GM12878 (cell line): Measurements from ENCODE around the gene USP47.

Experiments
- CBFB ChIP-seq: IDR thresholded peaks from 2 replicates; pipeline ENCODE4 v1.6.1; 2016; ENCODE audit warnings: antibody characterized with exemption, low read depth
- EGR1 ChIP-seq, 2 experiments: IDR thresholded peaks; 1 replicate in 1 of 2; 2 replicates in 1 of 2; pipeline ENCODE4 v1.6.1; 2011 to 2012; ENCODE audit warnings: low read depth in 2 of 2, low read length in 2 of 2, borderline replicate concordance in 1 of 2, mild to moderate bottlenecking in 1 of 2, moderate library complexity in 1 of 2
- HDGF ChIP-seq: fragments of 450-650 bp; IDR thresholded peaks from 2 replicates; pipeline ENCODE4 v1.6.1; 2016; ENCODE audit warnings: antibody characterized with exemption
- POLR2A ChIP-seq: IDR thresholded peaks from 2 replicates; pipeline ENCODE4 v1.6.1; 2011; ENCODE audit warnings: low read depth, mild to moderate bottlenecking, low read length
- POLR2AphosphoS5 ChIP-seq: IDR thresholded peaks from 2 replicates; pipeline ENCODE4 v1.6.1; 2011; ENCODE audit warnings: mild to moderate bottlenecking, low read length, inconsistent platforms
- SP1 ChIP-seq: IDR thresholded peaks from one replicate; pipeline ENCODE4 v1.6.1; 2011; ENCODE audit warnings: low read depth, low read length
- SUZ12 ChIP-seq: fragments of 200-600 bp; sonication (generic); IDR thresholded peaks from one replicate; pipeline ENCODE4 v1.6.1; 2018; ENCODE audit warnings: antibody characterized with exemption, mild to moderate bottlenecking; ENCODE audit not compliant: unreplicated experiment
- TF ChIP-seq, protein P1 (sequence below), 3 experiments: IDR thresholded peaks in 2 of 3; conservative IDR thresholded peaks in 1 of 3; 2 replicates each; pipeline ENCODE4 v1.5.1; 2011; ENCODE audit warnings: low read depth in 3 of 3, low read length in 3 of 3, mild to moderate bottlenecking in 3 of 3, control low read depth in 2 of 3, moderate library complexity in 2 of 3, inconsistent platforms in 1 of 3, mixed read lengths in 1 of 3; ENCODE audit not compliant: control insufficient read depth in 2 of 3, insufficient read depth in 1 of 3; ENCODE audit errors: extremely low read depth in 1 of 3
- TF ChIP-seq, protein P2 (sequence below): fragments of 450-650 bp; IDR thresholded peaks from 2 replicates; pipeline ENCODE4 v1.6.1; 2017; ENCODE audit warnings: mild to moderate bottlenecking
- TF ChIP-seq, protein P3 (sequence below): IDR thresholded peaks from 2 replicates; pipeline ENCODE4 v1.6.1; 2012; ENCODE audit warnings: low read depth, low read length, improper control_type of control experiment

DNA sequence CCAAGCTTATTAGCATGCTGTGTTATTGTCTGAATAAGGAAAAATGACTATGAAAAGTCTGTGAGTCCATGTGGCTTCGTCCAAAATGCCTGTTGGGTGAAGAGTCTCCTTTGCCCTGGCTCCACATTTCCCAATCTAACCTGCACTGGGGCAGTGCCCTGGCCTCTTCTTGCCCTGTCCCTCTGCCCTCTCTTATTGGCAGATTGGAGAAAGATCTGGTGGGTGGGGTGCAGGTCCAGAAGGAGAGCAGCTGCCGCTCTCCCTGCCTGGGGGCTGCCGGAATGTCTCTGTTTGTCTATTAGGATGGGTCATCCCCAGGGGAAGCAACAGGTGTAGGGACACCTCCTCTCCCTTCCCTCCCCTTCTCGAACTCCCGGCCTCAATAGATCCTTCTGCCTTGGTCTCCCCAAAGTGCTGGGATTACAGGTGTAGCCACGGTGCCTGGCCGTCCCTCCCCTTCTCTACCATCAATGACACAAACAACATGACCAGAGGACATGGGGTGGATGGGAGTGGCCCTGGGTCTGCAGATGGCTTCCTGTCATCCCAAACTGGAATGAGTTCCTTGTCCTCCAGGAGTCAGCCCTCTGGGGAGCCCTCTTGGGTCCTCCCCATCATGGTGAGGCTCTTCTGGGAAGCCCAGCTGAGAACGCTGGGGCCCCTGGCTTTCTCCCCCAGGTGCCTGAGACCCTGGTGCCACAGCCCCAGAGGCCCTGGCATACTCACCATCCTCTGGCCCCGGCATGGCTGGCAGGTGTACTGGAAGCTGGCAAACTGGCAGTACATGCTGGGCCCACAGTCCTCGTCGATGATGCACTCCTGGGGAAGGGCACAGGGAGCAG, 126.1 kb downstream of the USP47 start:
- TF ChIP-seq CBFB (no peak), POLR2AphosphoS5 (no peak), SP1 (no peak), HDGF (no peak), SUZ12 (no peak), EGR1 (IDR thresholded peaks at IDR 0.05; ENCODE audit: borderline replicate concordance in 1 of 2, low read depth in 2 of 2, low read length in 2 of 2) (no peak), POLR2A (no peak)
- TF ChIP-seq, protein P1, sequence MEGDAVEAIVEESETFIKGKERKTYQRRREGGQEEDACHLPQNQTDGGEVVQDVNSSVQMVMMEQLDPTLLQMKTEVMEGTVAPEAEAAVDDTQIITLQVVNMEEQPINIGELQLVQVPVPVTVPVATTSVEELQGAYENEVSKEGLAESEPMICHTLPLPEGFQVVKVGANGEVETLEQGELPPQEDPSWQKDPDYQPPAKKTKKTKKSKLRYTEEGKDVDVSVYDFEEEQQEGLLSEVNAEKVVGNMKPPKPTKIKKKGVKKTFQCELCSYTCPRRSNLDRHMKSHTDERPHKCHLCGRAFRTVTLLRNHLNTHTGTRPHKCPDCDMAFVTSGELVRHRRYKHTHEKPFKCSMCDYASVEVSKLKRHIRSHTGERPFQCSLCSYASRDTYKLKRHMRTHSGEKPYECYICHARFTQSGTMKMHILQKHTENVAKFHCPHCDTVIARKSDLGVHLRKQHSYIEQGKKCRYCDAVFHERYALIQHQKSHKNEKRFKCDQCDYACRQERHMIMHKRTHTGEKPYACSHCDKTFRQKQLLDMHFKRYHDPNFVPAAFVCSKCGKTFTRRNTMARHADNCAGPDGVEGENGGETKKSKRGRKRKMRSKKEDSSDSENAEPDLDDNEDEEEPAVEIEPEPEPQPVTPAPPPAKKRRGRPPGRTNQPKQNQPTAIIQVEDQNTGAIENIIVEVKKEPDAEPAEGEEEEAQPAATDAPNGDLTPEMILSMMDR (IDR thresholded peaks at IDR 0.05 in 2 of 3, conservative IDR thresholded peaks at IDR 0.05 in 1 of 3; ENCODE audit: control insufficient read depth in 2 of 3, extremely low read depth in 1 of 3, insufficient read depth in 1 of 3, low read depth in 3 of 3, low read length in 3 of 3) = no peak
- TF ChIP-seq, protein P2, sequence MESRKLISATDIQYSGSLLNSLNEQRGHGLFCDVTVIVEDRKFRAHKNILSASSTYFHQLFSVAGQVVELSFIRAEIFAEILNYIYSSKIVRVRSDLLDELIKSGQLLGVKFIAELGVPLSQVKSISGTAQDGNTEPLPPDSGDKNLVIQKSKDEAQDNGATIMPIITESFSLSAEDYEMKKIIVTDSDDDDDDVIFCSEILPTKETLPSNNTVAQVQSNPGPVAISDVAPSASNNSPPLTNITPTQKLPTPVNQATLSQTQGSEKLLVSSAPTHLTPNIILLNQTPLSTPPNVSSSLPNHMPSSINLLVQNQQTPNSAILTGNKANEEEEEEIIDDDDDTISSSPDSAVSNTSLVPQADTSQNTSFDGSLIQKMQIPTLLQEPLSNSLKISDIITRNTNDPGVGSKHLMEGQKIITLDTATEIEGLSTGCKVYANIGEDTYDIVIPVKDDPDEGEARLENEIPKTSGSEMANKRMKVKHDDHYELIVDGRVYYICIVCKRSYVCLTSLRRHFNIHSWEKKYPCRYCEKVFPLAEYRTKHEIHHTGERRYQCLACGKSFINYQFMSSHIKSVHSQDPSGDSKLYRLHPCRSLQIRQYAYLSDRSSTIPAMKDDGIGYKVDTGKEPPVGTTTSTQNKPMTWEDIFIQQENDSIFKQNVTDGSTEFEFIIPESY = no peak
- TF ChIP-seq, protein P3, sequence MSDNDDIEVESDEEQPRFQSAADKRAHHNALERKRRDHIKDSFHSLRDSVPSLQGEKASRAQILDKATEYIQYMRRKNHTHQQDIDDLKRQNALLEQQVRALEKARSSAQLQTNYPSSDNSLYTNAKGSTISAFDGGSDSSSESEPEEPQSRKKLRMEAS = no peak
